Right lobe of liver (tissue), 4 donors: ENCODE measurements around the gene HOMER1.

Experiments
- POLR2A ChIP-seq: fragments of 450-650 bp; IDR thresholded peaks from one replicate; pipeline ENCODE4 v1.6.1; 2017; ENCODE audit warnings: antibody characterized with exemption, mild to moderate bottlenecking
- TF ChIP-seq, protein P1 (sequence below), 4 donors: fragments of 200-600 bp in 3 of 4; fragments of 450-650 bp in 1 of 4; IDR thresholded peaks; one replicate each; pipeline versions ENCODE4 v1.5.1 to v1.8.0; 2016 to 2022; ENCODE audit warnings: antibody characterized with exemption in 4 of 4, mild to moderate bottlenecking in 2 of 4
- donor health status: DM: no; HTN: no; CAD: no.
- donor health status: DM: no; HTN: no; CAD: no.
- donor health status: DM: no; HTN: yes; CAD: no.

DNA sequence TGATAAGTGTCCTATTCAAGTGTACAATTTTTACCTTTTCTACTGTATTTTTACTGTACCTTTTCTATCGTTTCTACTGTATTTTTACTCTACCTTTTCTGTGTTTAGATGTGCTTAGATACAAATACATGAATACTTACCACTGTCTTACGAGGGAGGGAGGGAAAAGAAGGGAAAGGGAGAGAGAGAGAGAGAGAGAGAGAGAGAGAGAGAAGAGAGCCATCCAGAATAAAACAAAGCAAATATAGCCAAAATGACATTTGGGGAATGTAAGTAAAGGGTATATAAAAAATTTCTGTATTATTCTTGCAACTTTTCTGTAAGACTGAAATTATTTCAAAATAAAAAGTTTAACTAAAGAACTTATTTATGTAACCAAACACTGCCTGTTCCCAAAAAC lies 121.2 kb downstream of the HOMER1 start:
- TF ChIP-seq, protein P1, sequence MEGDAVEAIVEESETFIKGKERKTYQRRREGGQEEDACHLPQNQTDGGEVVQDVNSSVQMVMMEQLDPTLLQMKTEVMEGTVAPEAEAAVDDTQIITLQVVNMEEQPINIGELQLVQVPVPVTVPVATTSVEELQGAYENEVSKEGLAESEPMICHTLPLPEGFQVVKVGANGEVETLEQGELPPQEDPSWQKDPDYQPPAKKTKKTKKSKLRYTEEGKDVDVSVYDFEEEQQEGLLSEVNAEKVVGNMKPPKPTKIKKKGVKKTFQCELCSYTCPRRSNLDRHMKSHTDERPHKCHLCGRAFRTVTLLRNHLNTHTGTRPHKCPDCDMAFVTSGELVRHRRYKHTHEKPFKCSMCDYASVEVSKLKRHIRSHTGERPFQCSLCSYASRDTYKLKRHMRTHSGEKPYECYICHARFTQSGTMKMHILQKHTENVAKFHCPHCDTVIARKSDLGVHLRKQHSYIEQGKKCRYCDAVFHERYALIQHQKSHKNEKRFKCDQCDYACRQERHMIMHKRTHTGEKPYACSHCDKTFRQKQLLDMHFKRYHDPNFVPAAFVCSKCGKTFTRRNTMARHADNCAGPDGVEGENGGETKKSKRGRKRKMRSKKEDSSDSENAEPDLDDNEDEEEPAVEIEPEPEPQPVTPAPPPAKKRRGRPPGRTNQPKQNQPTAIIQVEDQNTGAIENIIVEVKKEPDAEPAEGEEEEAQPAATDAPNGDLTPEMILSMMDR (IDR thresholded peaks at IDR 0.05) = no peak
- no peak for TF ChIP-seq POLR2A
